ENCODE measurements around the gene SYT5. TPM values are rescaled to one million over a fixed set of nuclear protein-coding genes. Genes with fewer than 3 reads are reported as not detected.
"Not testable (repeated sequence)": the region's sequence is repeated elsewhere in the genome, so short reads cannot be mapped to it uniquely, and the experiment has no call there.

SYT5 gene
- total RNA-seq, 4 donors from 2014 or later, result 0.48 to 9.6 (median 0.96) TPM; not detected in 1

DNA sequence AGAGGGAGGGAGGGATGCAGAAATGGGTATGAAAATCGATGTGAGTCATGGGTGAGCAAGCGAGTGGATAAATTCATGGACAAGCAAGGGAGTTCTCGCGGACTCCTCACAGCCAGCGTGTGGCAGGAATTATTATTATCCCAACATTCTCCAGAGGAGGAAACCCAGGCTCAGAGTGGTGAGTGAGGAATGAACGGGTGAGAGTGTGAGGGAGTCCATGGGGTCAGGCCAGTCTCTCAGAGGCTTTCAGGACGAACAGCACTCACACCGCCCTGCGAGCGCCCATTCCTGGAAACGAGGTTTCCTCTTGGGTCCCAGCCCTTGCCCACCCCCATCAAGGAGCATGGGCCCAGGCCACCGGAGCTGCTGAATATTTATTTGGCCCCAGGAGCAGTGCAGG, 7.3 kb downstream of the SYT5 start:
- no peak overlapping the region for H3K27ac ChIP-seq
- no peak for TF ChIP-seq POLR2A (IDR thresholded peaks at IDR 0.05)
- TF ChIP-seq EP300 (IDR thresholded peaks at IDR 0.05; ENCODE audit: low read depth), result no peak
- TF ChIP-seq POLR2AphosphoS5 (IDR thresholded peaks at IDR 0.05), result no peak
- TF ChIP-seq, protein P1, sequence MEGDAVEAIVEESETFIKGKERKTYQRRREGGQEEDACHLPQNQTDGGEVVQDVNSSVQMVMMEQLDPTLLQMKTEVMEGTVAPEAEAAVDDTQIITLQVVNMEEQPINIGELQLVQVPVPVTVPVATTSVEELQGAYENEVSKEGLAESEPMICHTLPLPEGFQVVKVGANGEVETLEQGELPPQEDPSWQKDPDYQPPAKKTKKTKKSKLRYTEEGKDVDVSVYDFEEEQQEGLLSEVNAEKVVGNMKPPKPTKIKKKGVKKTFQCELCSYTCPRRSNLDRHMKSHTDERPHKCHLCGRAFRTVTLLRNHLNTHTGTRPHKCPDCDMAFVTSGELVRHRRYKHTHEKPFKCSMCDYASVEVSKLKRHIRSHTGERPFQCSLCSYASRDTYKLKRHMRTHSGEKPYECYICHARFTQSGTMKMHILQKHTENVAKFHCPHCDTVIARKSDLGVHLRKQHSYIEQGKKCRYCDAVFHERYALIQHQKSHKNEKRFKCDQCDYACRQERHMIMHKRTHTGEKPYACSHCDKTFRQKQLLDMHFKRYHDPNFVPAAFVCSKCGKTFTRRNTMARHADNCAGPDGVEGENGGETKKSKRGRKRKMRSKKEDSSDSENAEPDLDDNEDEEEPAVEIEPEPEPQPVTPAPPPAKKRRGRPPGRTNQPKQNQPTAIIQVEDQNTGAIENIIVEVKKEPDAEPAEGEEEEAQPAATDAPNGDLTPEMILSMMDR (IDR thresholded peaks at IDR 0.05), result no peak

DNA sequence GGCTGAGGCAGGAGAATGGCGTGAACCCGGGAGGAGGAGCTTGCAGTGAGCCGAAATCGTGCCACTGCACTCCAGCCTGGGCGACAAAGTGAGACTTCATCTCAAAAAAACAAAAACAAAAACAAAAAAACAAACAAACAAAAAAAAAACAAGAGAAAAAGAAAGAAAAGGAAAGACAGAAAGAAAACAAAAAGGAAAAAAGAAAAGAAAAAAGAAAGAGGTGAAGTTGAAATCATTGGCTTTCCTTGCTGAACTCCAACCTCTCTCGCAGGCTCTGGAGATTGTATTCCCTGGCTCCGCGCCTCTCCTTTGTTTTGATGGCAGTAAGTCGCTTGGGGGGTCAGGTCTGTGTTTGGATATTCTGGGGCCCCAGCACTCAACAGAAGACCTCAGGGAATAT, 7.8 kb downstream of the SYT5 start:
- peaks cover 100% of the 10 kb centered on the region for H3K27me3 ChIP-seq

More for the DNA sequence above, 7.3 kb downstream of the SYT5 start:
- in situ Hi-C loops (cut with MboI; ENCODE audit: low pct_ligation_motif_present in 1 of 4, low pct_unique_long_range_greater_than_20kb in 1 of 4, low sequenced_read_pairs in 3 of 4) (no loop called here), intact Hi-C loops (cut with DNase I; ENCODE audit: low total_unique reads) (no loop called here)
- no peaks in the 10 kb centered on the region for H3K36me3 ChIP-seq
- H3K9me3 ChIP-seq, result no peaks in the 10 kb centered on the region
- DNase-seq, result no peak
- peaks cover 7 to 12% (median 11%) of the 10 kb centered on the region in 4 donors for H3K4me1 ChIP-seq
- H3K4me3 ChIP-seq, result no peak overlapping the region
- peaks cover 100% of the 10 kb centered on the region for H3K27me3 ChIP-seq
- 27 to 37% methylated on average over 5 to 12 of the region's 12 CpGs for WGBS, 2 donors (ENCODE audit: low coverage in 1 of 2)

DNA sequence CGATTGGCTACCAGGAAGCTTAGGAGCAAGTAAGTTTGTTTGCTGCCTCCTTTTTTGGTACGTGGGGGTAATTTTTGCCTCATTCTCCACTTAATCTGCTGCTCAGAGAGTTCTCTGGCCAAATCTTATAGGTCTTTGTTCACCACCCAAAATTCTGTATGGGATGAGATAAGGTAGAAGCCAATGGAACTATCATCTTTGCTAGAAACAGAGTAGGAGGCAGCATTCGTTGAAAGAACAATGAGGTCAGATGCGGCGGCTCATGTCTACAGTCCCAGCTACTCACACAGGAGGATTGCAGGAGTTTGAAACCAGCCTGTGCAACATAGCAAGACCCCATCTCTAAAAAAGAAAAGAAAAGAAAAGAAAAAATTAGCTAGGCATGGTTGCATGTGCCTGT, 8.6 kb downstream of the SYT5 start:
- intact Hi-C loops (cut with DNase I; ENCODE audit: low total_unique reads) (no loop called here), in situ Hi-C loops (cut with MboI; ENCODE audit: low pct_ligation_motif_present in 1 of 4, low pct_unique_long_range_greater_than_20kb in 1 of 4, low sequenced_read_pairs in 3 of 4) (no loop called here)
- TF ChIP-seq, protein P1 (IDR thresholded peaks at IDR 0.05), result no peak
- no peak for TF ChIP-seq POLR2A (IDR thresholded peaks at IDR 0.05)
- TF ChIP-seq EP300 (IDR thresholded peaks at IDR 0.05; ENCODE audit: low read depth), result no peak
- no peak for TF ChIP-seq POLR2AphosphoS5 (IDR thresholded peaks at IDR 0.05)
- DNase-seq, result no peak
- Histone ChIP-seq H3K27ac (no peak overlapping the region), H3K9me3 (no peaks in the 10 kb centered on the region), H3K36me3 (no peaks in the 10 kb centered on the region), H3K27me3 (peaks cover 96% of the 10 kb centered on the region), H3K4me1 (peaks cover 7 to 20% (median 14%) of the 10 kb centered on the region in 4 donors), H3K4me3 (no peak overlapping the region)
- WGBS, 2 donors (ENCODE audit: low coverage in 1 of 2), result 60 to 71% methylated on average over 1 to 5 of the region's 5 CpGs

More for the DNA sequence above, 7.8 kb downstream of the SYT5 start:
- H3K27ac ChIP-seq; DNase-seq; in situ Hi-C loops (cut with MboI; ENCODE audit: low pct_ligation_motif_present in 1 of 4, low pct_unique_long_range_greater_than_20kb in 1 of 4, low sequenced_read_pairs in 3 of 4); H3K9me3 ChIP-seq; H3K36me3 ChIP-seq; H3K4me3 ChIP-seq; intact Hi-C loops (cut with DNase I; ENCODE audit: low total_unique reads): not testable (repeated sequence)
- WGBS, 2 donors (ENCODE audit: low coverage in 1 of 2), result 44 to 72% methylated on average over 8 to 9 of the region's 9 CpGs
- peaks cover 7 to 12% (median 11%) of the 10 kb centered on the region in 4 donors for H3K4me1 ChIP-seq

DNA sequence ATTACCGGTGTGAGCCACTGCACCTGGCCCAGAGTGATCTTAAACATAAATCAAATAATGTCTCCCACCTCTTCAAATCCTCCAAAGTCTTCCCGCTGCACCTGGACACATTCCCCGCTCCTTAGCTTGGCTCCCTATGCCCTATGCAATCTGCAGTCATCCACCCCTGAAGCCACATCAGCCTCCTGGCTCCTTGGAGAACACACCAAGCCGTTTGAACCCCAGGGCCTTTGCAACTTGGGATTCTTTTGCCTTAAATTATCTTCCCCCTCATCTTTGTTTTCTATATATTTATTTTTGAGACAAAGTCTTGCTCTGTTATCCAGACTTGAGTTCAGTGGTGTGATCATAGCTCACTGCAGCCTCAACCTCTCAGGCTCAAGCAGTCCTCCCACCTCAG, 11.0 kb downstream of the SYT5 start:
- in situ Hi-C loops (cut with MboI; ENCODE audit: low pct_ligation_motif_present in 1 of 4, low pct_unique_long_range_greater_than_20kb in 1 of 4, low sequenced_read_pairs in 3 of 4), result no loop called here

More for the DNA sequence above, 11.0 kb downstream of the SYT5 start:
- no peaks in the 10 kb centered on the region for H3K9me3 ChIP-seq
- no peak overlapping the region for H3K4me3 ChIP-seq
- DNase-seq, result no peak
- intact Hi-C loops (cut with DNase I; ENCODE audit: low total_unique reads), result no loop called here
- WGBS, 2 donors (ENCODE audit: low coverage in 1 of 2), result 67 to 69% methylated on average over 3 to 4 of the region's 4 CpGs
- no peaks in the 10 kb centered on the region for H3K36me3 ChIP-seq
- H3K4me1 ChIP-seq, result peaks cover 7 to 22% (median 12%) of the 10 kb centered on the region in 4 donors
- peaks cover 89% of the 10 kb centered on the region for H3K27me3 ChIP-seq
- TF ChIP-seq POLR2A (IDR thresholded peaks at IDR 0.05), result no peak
- TF ChIP-seq, protein P1 (IDR thresholded peaks at IDR 0.05), result no peak
- H3K27ac ChIP-seq, result no peak overlapping the region

Measured in transverse colon (tissue), 4 donors.